Endothelial cell of umbilical vein (primary cell): ENCODE results near the gene CCNY. TPM values are rescaled to one million over a fixed set of nuclear protein-coding genes. Genes with fewer than 3 reads are reported as not detected.

ENCODE experiments used
- BruUV-seq: library from RNA; stranded (reverse); fragments of 400-500 nt; replicated peaks from 2 replicates; lab custom pipeline; 2021; lab: Mats Ljungman, UMichigan
- CTCF ChIA-PET: fragments of 300-600, 350-600 bp; sonication (Branson Sonifier 250); formaldehyde crosslinking; loops from one replicate; lab custom pipeline; 2021; ENCODE audit warnings: antibody characterized with exemption, inconsistent platforms; lab: Charles Lee
- POLR2A ChIA-PET: fragments of 300-600, 350-600 bp; sonication (Branson Sonifier 250); formaldehyde crosslinking; loops from one replicate; lab custom pipeline; 2021; ENCODE audit warnings: antibody characterized with exemption, inconsistent platforms; lab: Charles Lee
- DNase-seq: peaks from one replicate; pipeline ENCODE4 v3.0.0-alpha.2; 2011; ENCODE audit warnings: low read depth, low spot score
- FAIRE-seq: peaks from 2 replicates; lab custom pipeline; 2011; peaks lifted over from hg19 to GRCh38; lab: Jason Lieb, UNC
- H2AFZ ChIP-seq: 2 replicates; pipeline ENCODE4 v1.6.0; 2012; ENCODE audit warnings: low read depth, low read length, control low read depth, inconsistent platforms
- H3K27ac ChIP-seq: 2 replicates; pipeline ENCODE4 v1.5.1; 2011; ENCODE audit warnings: low read depth, mild to moderate bottlenecking, control low read depth, low read length, moderate library complexity; ENCODE audit not compliant: insufficient read depth
- H3K27me3 ChIP-seq, 2 experiments: 2 replicates each; pipeline versions ENCODE4 v1.6.0 to v1.6.1; 2011; ENCODE audit warnings: low read length in 2 of 2, mixed read lengths in 1 of 2; ENCODE audit not compliant: control insufficient read depth in 2 of 2, insufficient read depth in 2 of 2
- H3K36me3 ChIP-seq, 2 experiments: 2 replicates in 1 of 2; 3 replicates in 1 of 2; pipeline ENCODE4 v1.5.1; 2011; ENCODE audit warnings: low read length in 2 of 2, mild to moderate bottlenecking in 1 of 2, moderate library complexity in 1 of 2; ENCODE audit not compliant: control insufficient read depth in 2 of 2, insufficient read depth in 2 of 2; ENCODE audit errors: extremely low read depth in 1 of 2
- H3K4me1 ChIP-seq: 3 replicates; pipeline ENCODE4 v1.5.1; 2011; ENCODE audit warnings: mild to moderate bottlenecking, low read length; ENCODE audit not compliant: control insufficient read depth, insufficient read depth; ENCODE audit errors: extremely low read depth
- H3K4me2 ChIP-seq: 2 replicates; pipeline ENCODE4 v1.6.1; 2011; ENCODE audit warnings: low read length, control low read depth, mixed read lengths; ENCODE audit not compliant: insufficient read depth
- H3K4me3 ChIP-seq, 3 experiments: fragments of 200-600 bp in 1 of 3; sonication (generic), shearing (Covaris generic) in 1 of 3; replicated peaks in 1 of 3; 2 replicates each; pipeline ENCODE4 v1.5.1; 2011 to 2016; ENCODE audit warnings: control low read depth in 3 of 3, low read length in 3 of 3, mild to moderate bottlenecking in 2 of 3, inconsistent platforms in 1 of 3, low read depth in 1 of 3, moderate library complexity in 1 of 3; ENCODE audit not compliant: insufficient read depth in 1 of 3
- H3K79me2 ChIP-seq: 2 replicates; pipeline ENCODE4 v1.6.0; 2012; ENCODE audit warnings: low read length, inconsistent platforms; ENCODE audit not compliant: control insufficient read depth, insufficient read depth
- H3K9ac ChIP-seq: replicated peaks from 2 replicates; pipeline ENCODE3; 2011; ENCODE audit warnings: low read length, control low read depth; ENCODE audit not compliant: insufficient read depth; ENCODE audit errors: extremely low read depth
- H3K9me1 ChIP-seq: replicated peaks from 3 replicates; pipeline ENCODE4 v1.6.0; 2011; ENCODE audit warnings: mild to moderate bottlenecking, low read length; ENCODE audit not compliant: control insufficient read depth, insufficient read depth; ENCODE audit errors: extremely low read depth
- H3K9me3 ChIP-seq: replicated peaks from 2 replicates; pipeline ENCODE4 v1.5.1; 2012; ENCODE audit warnings: low read length, inconsistent platforms; ENCODE audit not compliant: control insufficient read depth, insufficient read depth
- H4K20me1 ChIP-seq: replicated peaks from 2 replicates; pipeline ENCODE3; 2011; ENCODE audit warnings: mild to moderate bottlenecking, low read length; ENCODE audit not compliant: control insufficient read depth, insufficient read depth; ENCODE audit errors: extremely low read depth
- EZH2 ChIP-seq: IDR thresholded peaks from 2 replicates; pipeline ENCODE4 v1.6.1; 2012; ENCODE audit warnings: borderline replicate concordance, low read depth, mild to moderate bottlenecking, moderate library complexity, low read length, inconsistent platforms; ENCODE audit not compliant: severe bottlenecking
- FOS ChIP-seq: IDR thresholded peaks from 2 replicates; pipeline ENCODE4 v1.6.1; 2011; ENCODE audit warnings: mild to moderate bottlenecking, low read length, moderate library complexity, borderline replicate concordance; ENCODE audit not compliant: insufficient read depth
- GATA2 ChIP-seq: IDR thresholded peaks from 2 replicates; pipeline ENCODE4 v1.7.0; 2011; ENCODE audit warnings: low read depth, mild to moderate bottlenecking, moderate library complexity, mixed read lengths, low read length; ENCODE audit not compliant: insufficient read length, insufficient read depth
- JUN ChIP-seq: IDR thresholded peaks from 2 replicates; pipeline ENCODE4 v1.6.1; 2011; ENCODE audit warnings: borderline replicate concordance, low read depth; ENCODE audit not compliant: insufficient read length, insufficient read depth
- MYC ChIP-seq: IDR thresholded peaks from one replicate; pipeline ENCODE4 v1.6.1; 2011; ENCODE audit warnings: mild to moderate bottlenecking, low read depth, low read length
- POLR2A ChIP-seq: IDR thresholded peaks from 2 replicates; pipeline ENCODE4 v1.6.1; 2012; ENCODE audit warnings: low read depth, mild to moderate bottlenecking, control low read depth, low read length
- POLR2AphosphoS5 ChIP-seq: IDR thresholded peaks from 2 replicates; pipeline ENCODE4 v1.6.1; 2012; ENCODE audit warnings: low read depth, mild to moderate bottlenecking, control low read depth, low read length, moderate library complexity; ENCODE audit not compliant: insufficient read depth
- dilution Hi-C: fragments of 300-500 bp; cut with MboI; formaldehyde crosslinking; loops from one replicate; pipeline ENCODE4 v1.15.0; 2019; ENCODE audit warnings: low sequenced_read_pairs; ENCODE audit not compliant: extremely low pct_ligation_motif_present
- intact Hi-C: fragments of 100-400 bp; cut with micrococcal nuclease; formaldehyde crosslinking; loops from one replicate; pipeline ENCODE4 v1.10.0; 2022
- polyA plus RNA-seq, 4 experiments: library from polyadenylated mRNA; depleted of rRNA in 3 of 4; stranded (reverse) in 3 of 4; unstranded in 1 of 4; fragments of >200 nt; gene quantifications; 2 replicates each; pipeline versions ENCODE4 v1.2.1 to v1.2.3, GENCODE V29; 2011 to 2012; ENCODE audit warnings: missing spikeins in 1 of 4
- total RNA-seq: library from RNA; stranded (reverse); gene quantifications from 2 replicates; pipeline ENCODE4 v1.2.3, GENCODE V29; 2021
- TF ChIP-seq, protein P1 (sequence below), 2 donors: IDR thresholded peaks; 1 replicate in 1 of 2; 2 replicates in 1 of 2; pipeline ENCODE4 v1.5.1; 2011; ENCODE audit warnings: low read length in 2 of 2, mild to moderate bottlenecking in 2 of 2, moderate library complexity in 2 of 2, control low read depth in 1 of 2, inconsistent platforms in 1 of 2, low read depth in 1 of 2; ENCODE audit not compliant: insufficient read depth in 1 of 2; ENCODE audit errors: extremely low read depth in 1 of 2
- TF ChIP-seq, protein P2 (sequence below): IDR thresholded peaks from 2 replicates; pipeline ENCODE4 v1.6.1; 2011; ENCODE audit not compliant: insufficient read depth, insufficient read length

Gene CCNY
- total and polyA plus RNA-seq, 2 donors (not counting 3 experiments of a cell fraction or from before 2014, with no cell fraction given): 61.5 to 107 TPM

DNA sequence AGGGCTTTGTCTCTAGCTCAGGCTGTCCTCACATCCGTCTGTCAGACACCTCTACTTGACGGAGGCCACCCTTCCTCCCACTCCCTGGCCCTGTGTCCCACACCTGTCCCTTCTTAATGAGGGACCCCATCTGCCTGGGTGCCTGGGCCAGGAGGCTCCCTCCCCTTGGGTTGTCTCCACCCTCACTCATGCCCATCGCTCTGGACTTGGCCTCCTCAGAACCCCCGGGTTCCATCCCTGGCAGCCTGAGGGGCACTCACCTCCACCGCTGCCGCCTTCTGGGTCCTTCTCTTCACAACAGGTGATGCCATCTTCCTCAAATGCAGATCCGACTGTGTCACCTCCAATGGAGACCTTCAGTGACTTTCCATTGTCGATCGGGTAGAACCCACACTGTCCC, 248.6 kb downstream of the CCNY start:
- Histone ChIP-seq H3K9me3 (no peaks in the 10 kb centered on the region), H3K9ac (no peak overlapping the region), H2AFZ (no peak overlapping the region), H3K4me3 (no peak overlapping the region), H3K79me2 (no peaks in the 10 kb centered on the region), H4K20me1 (no peaks in the 10 kb centered on the region), H3K27ac (no peak overlapping the region), H3K9me1 (no peaks in the 10 kb centered on the region), H3K4me1 (no peaks in the 10 kb centered on the region), H3K4me2 (no peak overlapping the region), H3K36me3 (no peaks in the 10 kb centered on the region), H3K27me3 (peaks cover 0 to 8% of the 10 kb centered on the region in 2 experiments)
- BruUV-seq: no TSS peak
- dilution Hi-C loops (no loop called here), intact Hi-C loops (no loop called here)
- ChIA-PET POLR2A (no interaction called here), CTCF (interaction anchor here (1.3 kb wide), 1 partner anchor 13 kb away, joined by 4 read pairs; no protein-coding TSS in a partner anchor)
- FAIRE-seq: no peak
- no peak for DNase-seq
- no peak for TF ChIP-seq EZH2
- no peak for TF ChIP-seq POLR2AphosphoS5
- no peak for TF ChIP-seq FOS
- TF ChIP-seq, protein P1, sequence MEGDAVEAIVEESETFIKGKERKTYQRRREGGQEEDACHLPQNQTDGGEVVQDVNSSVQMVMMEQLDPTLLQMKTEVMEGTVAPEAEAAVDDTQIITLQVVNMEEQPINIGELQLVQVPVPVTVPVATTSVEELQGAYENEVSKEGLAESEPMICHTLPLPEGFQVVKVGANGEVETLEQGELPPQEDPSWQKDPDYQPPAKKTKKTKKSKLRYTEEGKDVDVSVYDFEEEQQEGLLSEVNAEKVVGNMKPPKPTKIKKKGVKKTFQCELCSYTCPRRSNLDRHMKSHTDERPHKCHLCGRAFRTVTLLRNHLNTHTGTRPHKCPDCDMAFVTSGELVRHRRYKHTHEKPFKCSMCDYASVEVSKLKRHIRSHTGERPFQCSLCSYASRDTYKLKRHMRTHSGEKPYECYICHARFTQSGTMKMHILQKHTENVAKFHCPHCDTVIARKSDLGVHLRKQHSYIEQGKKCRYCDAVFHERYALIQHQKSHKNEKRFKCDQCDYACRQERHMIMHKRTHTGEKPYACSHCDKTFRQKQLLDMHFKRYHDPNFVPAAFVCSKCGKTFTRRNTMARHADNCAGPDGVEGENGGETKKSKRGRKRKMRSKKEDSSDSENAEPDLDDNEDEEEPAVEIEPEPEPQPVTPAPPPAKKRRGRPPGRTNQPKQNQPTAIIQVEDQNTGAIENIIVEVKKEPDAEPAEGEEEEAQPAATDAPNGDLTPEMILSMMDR (IDR thresholded peaks at IDR 0.05; ENCODE audit: extremely low read depth in 1 of 2, insufficient read depth in 1 of 2, low read depth in 1 of 2, low read length in 2 of 2): no peak
- no peak for TF ChIP-seq MYC
- no peak for TF ChIP-seq GATA2
- no peak for TF ChIP-seq POLR2A
- TF ChIP-seq, protein P2, sequence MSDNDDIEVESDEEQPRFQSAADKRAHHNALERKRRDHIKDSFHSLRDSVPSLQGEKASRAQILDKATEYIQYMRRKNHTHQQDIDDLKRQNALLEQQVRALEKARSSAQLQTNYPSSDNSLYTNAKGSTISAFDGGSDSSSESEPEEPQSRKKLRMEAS: no peak
- TF ChIP-seq JUN: no peak
